HL-60/S4 treated with retinoic acid at 250 ng/mL for 4 days and 3 days (cell line): ENCODE data around the gene MAGI1.

Source experiments
- in situ Hi-C: fragments of 300-500 bp; cut with MboI; formaldehyde crosslinking; loops from 2 replicates; pipeline ENCODE4 v1.7.0; 2022; ENCODE audit warnings: low sequenced_read_pairs

MAGI1 gene

DNA sequence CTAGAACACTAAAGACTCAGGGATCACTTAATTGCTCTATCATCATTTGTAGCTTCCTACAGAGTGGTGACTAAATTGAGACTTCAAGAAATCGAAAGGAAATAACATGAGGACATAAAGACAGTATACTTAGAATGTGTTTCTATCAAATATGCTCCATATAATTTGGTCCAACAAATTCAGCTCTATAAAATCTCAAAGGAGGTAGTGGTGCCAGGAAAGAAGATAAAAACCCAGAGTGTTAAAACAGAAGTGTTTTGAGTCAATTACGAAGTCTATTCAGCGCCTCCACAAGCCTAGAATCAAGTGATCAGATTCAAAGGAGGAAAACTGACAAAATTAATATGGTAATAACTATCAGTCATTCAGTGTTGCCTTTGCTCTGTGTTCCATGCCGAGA lies 22.9 kb downstream of the MAGI1 start:
- in situ Hi-C loops, result no loop called here

DNA sequence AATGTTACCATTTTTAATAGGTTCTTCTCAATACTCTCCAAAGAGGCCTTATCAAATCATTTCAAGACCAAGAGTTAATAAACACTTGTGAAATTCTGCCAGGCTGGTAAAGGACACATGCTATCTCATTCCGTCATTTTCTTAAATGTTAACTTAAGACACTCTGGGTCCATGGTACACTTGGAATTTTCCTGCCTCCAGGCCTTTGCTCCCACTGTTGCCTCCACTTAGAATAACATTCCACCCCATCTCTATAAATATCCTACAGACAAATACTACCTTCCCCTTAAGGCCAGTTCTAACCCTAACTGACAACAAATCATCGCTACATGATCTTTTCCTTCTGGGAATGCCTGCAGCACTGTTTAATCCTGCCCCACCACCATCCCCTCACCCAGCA lies 24.1 kb downstream of the MAGI1 start:
- in situ Hi-C loops, result no loop called here

DNA sequence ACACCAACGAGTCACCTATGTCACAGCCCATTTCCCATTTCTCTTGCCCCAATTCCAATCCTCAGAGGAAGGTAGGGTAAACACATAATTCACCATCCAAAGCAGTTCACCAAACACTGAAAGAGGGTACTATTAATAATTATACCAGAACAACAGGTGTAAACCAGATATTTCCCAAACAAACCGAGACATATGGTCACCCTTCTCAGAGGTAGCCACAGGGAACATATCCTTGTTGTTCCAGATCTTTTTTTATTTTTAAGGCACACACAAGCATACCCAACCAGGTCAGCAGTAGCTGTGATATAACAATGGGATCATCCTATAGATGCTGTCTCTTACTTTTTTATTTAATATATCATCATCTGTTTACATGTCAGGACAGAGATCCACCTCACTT lies 24.7 kb downstream of the MAGI1 start:
- in situ Hi-C loops, result no loop called here

DNA sequence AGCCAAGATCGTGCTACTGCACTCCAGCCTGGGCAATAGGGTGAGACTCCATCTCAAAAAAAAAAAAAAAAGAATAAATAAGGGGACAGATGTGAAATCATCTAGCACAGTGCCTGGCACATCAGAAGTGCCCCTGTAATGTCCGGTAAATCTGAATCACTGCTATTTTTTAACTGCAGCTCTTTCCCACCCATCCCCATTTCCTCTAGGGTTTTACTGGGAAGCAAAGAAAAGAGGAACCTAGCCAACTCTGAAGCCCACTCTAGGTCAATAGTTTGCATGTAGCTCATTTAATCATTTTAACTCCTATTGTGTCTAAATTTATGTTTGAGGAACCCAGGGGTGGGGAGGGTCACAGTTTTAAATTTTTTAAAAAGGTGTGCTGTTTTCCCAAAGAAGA lies 26.0 kb downstream of the MAGI1 start:
- in situ Hi-C loops, result no loop called here

DNA sequence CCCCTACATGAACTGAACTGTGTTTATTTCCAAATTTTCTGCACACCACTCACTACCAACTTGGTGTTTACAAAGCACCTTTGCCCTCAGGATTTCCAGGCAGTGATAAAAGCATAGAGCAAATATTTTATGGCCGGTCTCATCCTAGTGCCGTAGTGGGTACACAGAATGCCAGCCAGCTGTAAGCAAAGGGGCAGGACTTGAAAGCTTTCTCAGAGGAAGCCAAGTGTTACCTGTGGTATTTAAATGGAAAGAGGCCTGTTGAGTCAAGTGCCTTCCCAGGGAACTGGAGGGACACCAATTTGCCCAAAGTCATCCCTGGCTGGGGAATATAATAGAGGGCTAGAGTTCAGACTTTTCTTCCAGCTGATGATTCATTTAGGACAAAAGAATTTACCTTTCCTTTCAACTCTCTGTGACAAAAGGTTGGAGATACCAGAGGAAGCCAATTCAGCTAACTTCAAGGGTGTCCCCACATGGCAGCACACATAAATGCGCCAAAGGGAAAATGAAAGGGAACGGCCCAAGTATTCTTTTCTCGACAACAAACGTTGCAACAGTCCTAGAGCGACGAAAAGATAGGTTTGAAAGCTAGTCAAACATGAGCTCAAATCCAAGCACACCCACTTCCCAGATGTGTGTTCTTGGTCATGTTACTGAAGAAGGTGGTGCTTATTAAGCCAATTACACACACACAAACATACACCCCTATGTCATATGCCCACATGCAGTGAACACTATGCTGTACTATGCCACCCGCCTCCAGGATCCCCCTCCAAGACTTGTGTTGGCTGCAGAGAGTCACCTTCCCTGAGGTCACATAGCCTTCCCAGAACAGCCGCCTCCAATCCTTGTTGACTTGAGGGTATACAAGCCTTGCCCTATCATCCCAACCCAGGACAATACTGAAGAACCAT lies 27.7 kb downstream of the MAGI1 start:
- in situ Hi-C loops, result no loop called here

DNA sequence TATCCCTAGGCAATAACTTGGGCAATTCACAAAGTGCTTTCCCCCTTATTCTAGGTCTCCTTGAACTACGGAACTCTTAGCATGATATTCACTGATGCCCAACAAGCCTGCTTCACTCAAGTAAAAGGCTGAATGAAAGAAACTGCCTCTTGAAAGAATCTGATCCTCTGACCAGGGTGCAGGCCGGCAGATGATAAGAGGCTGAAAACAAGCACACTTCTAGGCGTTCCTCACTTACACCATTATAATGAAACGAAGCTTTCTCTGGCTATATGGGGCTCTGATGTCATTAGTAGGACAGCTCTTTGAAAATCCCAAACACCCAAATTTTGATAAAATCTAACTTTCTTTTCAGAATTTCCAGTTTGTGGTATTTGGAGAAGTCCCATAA lies 28.4 kb downstream of the MAGI1 start:
- in situ Hi-C loops, result no loop called here

DNA sequence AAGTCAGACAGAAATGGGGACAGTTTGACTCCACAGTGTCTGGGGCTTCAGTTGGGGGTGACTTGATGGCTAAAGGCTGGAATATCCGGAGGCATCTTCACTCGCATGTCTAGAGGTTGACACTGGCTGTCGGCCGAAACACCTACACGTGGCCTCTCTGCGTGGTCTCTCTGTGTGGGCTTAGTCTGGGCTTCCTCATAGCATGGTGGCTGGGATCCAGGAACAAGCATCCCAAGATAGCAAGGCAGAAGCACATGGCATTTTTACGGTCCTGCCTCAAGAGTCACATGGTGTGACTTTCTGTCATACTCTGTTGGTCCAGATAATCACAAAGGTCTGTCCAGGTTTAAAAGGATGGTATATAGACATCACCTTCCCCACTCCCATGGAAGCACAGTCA lies 34.5 kb downstream of the MAGI1 start:
- in situ Hi-C loops, result no loop called here

DNA sequence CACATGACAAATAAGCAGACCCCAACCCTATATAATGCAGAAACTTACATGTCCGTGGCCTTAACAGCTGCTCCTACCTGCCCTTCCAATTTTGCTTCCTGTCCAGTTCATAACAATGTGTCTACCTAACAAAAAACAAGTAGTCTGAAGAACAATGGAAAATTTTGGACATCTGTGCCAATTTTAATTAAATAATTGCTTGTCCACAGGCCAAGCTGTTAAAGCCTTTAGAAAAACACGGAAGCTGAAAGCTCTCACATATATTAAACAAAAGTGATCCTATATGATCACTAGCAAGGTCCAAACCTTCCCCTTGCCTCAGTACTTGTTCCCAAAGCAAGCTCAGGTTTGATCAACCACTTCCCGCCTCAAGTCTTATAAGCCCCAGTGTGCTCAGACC lies 37.1 kb downstream of the MAGI1 start:
- in situ Hi-C loops, result no loop called here

DNA sequence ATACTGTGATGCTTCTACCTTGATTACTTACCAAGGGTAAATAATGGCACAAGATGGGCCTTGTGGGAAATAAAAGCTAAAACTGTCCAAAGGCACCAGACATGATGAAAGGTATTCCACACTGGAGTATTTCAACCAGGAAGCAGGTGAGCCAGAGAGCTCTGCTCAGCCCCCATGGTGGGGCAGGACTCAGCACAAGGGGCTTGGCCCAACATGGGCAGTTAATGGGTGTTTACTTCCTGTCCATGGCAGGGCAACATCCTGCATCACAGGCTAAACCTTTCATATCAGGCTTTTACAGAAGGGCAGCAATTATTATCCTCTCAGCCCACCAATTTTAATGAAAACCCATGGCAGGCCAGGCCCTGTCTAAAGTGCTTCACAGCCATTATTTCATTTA lies 38.2 kb downstream of the MAGI1 start:
- in situ Hi-C loops, result no loop called here

DNA sequence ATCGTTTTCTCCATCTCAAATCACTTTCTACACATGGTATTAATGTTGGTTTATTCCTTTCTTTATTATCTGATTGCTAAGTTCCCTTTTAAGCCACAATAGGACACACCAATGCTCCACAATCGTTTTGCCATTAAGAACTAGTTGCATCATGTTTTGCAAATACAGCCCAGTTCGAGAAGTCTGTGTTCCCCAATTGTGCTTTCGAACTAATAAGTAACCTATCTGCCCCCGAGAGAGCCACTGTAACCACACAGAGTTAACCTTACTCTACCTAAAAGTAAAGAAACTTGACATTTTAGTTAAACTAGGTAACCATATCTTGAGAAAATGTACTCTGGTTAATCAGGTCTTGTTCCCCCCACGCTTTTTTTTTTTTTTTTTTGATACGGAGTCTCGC lies 39.1 kb downstream of the MAGI1 start:
- in situ Hi-C loops, result no loop called here

DNA sequence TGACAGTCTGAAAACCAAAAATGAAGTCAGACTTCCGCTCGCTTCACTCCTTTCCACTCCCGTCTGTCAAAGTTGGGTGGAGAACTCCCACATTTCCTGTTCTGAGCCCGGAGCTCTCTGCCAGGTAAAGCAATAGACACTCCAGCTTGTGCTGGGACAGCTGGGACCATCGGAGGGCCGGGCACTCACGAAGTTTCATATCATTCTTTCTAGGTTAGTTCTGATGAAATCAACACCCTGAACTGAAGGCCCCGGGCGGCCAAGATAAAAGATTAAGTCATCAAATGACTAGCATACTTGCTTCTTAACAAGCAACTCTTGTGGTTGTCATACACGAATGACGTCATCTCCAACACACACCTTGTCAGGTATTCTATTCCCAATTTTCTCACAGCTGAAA lies 42.1 kb downstream of the MAGI1 start:
- in situ Hi-C loops, result no loop called here

DNA sequence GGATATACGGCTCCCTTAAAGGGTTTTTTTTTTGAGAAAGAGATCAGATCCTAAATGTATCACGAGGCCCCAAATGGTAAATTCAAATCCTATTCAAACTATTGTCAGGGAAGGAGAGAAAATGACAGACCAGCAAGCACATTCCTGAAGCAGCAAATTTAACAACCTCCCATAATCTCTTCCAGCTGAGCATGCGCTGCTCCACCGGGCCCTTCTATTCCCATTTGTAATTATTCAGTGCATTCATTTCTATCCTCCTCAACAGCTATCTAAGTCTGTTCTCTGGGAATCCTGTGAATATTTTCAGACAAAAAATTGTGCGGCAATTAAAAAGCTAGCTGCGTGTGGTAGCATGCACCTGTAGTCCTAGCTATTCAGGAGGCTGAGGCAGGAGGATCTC lies 43.2 kb downstream of the MAGI1 start:
- in situ Hi-C loops, result no loop called here

DNA sequence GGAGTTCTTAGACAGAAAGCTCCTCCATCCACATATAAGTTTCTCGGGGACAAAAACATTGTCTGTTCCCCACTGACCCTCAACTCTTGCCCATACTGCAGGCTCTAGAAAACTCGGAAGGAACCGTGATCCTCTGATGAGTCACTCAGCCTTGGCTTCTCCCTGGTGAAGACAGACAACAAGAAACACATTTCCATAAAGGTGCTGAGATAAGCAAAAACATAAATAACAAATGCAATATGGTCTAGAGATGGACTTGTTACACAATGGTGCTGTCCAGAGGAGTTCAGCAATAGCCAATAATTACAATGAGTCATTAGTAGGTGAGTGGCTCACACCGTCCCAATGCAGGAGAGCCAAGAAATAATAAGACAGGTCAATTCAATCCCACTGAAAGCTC lies 43.7 kb downstream of the MAGI1 start:
- in situ Hi-C loops, result no loop called here

DNA sequence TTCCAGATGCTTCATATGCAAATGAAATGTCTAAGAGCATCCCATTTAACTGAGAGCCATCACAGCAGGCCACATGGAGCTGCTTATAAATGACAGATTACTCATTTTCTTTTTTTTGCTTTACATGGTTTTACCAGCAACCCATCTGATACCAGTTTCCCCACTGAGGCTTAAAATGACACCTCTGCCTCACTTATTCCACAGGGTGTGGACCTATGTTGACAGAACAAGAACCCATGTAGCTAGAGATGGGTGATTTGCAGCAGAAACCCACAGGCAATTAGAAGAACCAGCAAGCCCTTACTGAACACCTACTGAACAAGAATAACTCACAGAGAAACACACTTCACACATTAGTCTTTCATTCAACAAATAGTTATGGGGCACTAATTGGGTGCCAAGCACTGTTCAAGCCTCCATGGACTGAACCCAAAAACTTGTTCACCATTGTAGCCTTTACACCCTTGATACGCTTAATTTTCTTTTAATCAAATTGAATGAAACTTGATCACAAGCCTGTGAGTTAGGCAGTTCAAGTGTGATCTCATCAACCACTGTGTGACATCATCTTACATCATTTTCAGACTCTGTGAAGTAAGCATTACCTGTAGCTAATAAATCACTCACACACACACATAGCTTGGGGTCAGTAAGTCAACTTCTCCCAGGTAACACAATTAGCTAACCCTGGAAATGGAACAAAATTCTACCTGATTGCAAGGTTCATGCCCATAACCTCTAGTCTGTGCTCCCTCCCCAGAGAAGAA lies 45.4 kb downstream of the MAGI1 start:
- in situ Hi-C loops, result no loop called here

DNA sequence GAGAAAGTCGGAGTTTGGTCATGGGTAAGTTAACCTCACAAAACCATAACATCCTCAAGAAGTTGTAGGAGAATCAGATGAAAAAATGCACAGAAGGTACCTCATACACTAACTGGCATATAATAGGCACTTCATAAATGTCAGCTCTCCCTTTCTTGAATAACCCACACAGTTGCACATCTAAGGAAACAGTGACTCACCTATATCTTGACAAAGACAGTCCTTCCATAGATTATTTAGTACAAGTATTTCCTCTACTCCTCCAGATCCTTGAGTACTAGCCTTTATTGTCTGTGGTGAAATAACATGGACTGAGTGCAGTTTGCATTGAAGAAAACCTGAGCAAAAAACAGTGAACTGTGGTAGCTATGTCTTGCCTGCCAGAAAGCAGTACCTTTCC lies 46.6 kb downstream of the MAGI1 start:
- in situ Hi-C loops, result no loop called here

DNA sequence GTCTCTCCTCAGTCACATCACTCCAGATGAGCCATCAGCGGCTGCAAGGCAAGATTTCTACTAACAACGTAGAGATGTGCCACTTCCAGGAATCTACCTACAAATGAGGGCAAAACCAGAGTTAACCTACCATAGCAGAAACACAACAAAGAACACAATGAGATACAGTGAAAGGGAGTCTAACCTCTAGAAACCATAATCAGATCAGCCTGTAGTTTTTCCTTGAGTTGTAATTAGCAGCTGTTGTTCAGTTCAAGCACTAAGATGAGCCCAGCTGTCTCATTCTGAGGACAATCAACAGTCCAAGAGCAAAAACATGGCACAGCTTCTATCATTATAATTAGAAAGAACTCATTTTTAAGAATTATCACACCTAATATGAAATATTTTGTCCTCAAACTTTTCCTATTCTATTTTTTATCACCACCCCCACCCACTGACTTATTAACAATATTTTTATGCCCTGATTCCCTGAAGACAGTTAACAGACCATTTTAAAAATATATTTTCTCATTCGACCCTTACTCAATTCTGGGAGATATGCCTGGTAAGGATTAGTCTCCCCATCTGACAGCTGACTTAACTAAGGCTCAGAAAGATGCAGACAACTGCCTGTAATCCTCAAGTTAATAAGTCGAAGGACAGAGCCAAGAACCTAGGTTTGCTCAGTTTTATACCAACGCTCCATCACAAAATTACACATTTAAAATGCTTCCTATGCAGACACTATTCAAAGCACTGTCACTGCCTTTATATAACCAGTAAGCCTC lies 50.1 kb downstream of the MAGI1 start:
- in situ Hi-C loops, result no loop called here

DNA sequence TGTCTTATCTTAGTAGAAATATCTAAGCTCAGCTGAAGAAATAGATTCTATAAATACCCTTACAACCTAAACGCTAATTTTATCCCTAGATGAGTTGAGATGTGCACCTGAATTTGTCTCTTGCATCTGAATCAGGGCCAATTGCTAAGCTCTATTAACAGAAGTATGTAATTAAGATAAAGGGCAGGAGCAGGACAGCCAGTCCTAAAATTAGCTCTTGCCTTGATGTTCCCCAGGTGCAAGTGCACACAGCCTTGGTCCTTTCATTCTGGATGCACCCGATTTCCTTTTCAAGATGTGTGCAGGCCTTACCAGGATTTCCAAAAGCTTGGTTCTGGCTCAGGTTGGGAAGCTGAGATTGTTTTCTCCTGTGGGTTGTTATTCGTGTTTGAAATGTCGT lies 52.4 kb downstream of the MAGI1 start:
- in situ Hi-C loops, result no loop called here

DNA sequence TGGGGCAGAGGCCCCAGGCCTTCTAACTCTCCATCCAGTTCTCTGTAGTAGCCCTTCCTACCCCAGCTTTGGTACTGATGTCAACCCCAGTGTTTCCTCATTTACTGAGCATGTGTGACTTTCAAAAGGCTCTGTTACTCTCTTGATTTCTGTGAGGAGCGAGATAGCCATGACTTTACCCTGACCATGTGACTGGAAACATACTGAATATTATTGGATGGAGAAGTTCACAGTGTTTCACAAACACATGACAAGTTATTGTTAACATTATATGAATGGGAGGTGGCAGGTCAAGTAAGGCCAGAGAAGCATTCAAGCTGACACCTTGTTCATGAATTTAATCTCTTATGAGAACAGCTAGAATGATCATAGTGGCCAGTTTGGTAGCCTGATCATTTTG lies 53.7 kb downstream of the MAGI1 start:
- in situ Hi-C loops, result no loop called here

DNA sequence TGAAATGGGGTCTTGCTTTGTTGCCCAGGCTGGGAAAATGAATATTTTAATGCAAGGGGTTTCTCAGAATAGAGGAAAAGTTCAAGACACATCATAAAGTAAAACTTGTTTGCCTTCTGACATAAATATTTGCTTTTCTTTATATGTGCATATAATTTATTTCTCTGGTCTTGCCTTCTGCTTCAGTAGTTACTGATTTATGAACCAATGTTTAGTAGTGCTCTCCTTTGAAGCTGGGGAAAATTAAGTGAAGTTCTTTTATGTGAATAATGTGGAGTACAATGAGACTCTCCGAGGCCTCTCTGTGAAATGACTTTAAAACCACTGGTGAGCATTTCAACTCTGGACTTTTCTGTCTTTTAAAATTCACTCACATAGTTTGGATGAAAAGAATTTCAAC lies 55.6 kb downstream of the MAGI1 start:
- in situ Hi-C loops, result no loop called here

DNA sequence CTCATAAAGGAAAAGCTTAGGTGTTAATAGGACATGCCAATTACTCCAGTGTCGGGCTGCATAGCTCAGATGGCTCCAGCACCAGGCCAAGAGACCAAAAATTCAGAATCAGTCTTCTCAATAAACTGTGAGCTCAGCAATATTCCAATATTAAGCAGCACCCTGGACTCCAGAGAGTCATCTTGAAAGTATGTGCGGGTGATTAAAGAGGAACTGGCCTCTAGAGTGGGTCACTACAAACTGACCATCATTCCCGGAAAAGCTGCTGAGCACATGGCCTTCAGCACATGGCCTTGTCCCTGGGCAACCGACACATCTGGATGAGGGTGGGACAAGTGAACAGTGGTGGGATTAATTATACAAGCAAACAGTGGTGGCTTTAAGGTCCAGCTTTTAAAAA lies 59.0 kb downstream of the MAGI1 start:
- in situ Hi-C loops, result no loop called here

DNA sequence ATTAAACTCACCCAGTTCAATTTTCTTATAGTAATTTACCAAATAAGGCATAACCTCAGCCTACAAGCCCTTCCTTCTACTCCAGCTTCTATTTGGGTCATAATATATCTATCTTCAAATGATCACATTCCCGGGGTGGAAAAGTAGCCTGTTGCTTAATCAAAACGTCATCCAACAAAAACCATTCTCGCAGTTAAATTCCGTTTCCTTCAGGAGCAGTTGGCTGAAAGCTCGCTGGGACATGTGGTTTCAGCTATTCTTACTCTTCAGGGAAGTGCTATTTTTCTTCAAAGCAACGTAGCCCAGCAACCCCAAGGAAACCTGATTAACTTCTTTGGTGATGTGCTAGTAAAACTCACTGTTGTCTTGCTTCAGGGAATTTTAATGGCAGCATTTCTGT lies 59.6 kb downstream of the MAGI1 start:
- in situ Hi-C loops, result no loop called here

DNA sequence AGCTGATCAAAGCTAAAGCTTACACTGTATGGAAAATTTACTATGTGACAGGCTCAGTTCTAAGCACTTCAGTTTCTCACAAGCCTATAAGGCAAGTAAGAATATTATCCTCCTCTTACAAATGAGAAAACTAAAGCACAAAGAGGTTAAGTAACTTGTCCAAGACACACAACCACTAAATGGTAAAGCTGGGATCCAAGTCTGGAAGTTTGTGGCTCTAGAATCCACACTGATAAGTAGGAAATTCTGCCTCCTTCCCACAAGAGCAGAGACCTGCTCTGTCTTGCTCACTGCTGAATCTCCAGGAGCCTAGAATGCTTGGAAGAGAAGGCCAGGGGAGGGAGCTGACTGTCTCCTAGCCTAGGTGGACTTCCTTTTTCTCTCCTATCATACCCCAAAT lies 60.6 kb downstream of the MAGI1 start:
- in situ Hi-C loops, result no loop called here
